Pons (tissue), 1 donor: ENCODE data around the gene PCDHB5.
"Not testable (repeated sequence)": the region's sequence is repeated elsewhere in the genome, so short reads cannot be mapped to it uniquely, and the experiment has no call there.

Experiments used
- DNase-seq: peaks from one replicate; pipeline ENCODE4 v3.0.0-alpha.2; 2016; ENCODE audit warnings: low spot score

Gene PCDHB5

GRCh38 chr5:141135030-141135717, at the start of gene PCDHB5:
Gene PCDHB5 (plus strand): TSS chr5:141135206. CDS start chr5:141135435, 229 bp downstream.
- peak; percentile 38 for DNase-seq

- DNase-seq, result peak; percentile 15
Observed at GRCh38 chr5:141094481-141095262, 40.3 kb upstream of the PCDHB5 start, which contains the start of gene PCDHB2. Gene PCDHB2 (plus strand): TSS chr5:141094615. CDS start chr5:141094791, 176 bp downstream.

DNA sequence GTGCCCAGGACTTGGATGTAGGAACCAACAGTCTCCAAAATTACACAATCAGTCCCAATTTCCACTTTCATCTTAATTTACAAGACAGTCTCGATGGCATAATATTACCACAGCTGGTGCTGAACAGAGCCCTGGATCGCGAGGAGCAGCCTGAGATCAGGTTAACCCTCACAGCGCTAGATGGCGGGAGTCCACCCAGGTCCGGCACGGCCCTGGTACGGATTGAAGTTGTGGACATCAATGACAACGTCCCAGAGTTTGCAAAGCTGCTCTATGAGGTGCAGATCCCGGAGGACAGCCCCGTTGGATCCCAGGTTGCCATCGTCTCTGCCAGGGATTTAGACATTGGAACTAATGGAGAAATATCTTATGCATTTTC, 39.8 kb upstream of the PCDHB5 start:
- no peak for DNase-seq

DNA sequence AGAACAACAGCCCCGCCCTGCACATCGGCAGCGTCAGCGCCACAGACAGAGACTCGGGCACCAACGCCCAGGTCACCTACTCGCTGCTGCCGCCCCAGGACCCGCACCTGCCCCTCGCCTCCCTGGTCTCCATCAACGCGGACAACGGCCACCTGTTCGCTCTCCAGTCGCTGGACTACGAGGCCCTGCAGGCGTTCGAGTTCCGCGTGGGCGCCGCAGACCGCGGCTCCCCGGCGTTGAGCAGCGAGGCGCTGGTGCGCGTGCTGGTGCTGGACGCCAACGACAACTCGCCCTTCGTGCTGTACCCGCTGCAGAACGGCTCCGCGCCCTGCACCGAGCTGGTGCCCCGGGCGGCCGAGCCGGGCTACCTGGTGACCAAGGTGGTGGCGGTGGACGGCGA, 38.8 kb upstream of the PCDHB5 start:
- DNase-seq, result not testable (repeated sequence)

DNA sequence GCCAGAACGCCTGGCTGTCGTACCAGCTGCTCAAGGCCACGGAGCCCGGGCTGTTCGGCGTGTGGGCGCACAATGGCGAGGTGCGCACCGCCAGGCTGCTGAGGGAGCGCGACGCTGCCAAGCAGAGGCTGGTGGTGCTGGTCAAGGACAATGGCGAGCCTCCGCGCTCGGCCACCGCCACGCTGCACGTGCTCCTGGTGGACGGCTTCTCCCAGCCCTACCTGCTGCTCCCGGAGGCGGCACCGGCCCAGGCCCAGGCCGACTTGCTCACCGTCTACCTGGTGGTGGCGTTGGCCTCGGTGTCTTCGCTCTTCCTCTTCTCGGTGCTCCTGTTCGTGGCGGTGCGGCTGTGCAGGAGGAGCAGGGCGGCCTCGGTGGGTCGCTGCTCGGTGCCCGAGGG, 38.4 kb upstream of the PCDHB5 start:
- not testable (repeated sequence) for DNase-seq

DNA sequence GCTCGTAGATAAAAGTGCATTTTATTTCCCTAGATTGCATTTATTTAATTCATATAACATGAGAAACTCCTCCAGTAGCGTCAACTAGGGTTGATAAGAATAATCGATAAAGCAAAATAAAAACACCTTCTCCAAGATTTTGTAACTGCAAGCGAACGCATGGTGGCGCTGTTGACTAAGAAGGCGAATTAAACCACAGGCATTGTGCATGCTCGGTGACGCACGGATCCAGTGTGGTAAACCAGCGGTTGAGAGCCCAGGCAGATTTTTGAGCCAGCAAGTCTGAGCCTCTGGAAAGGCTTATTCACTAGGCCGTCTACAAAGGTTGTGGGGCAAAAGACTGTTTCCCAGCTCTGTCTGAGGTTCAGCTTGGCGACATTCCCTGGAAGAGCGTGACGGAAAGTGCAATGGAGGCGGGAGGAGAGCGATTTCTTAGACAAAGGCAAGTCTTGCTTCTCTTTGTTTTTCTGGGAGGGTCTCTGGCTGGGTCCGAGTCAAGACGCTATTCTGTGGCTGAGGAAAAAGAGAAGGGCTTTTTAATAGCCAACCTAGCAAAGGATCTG, 34.7 kb upstream of the PCDHB5 start, which contains the start of gene PCDHB3:
PCDHB3 (plus strand) TSS at position 231 of the 563 bp plus-strand sequence; CDS start at position 408, 177 bp downstream.
- DNase-seq, result peak; percentile 7

GRCh38 chr5:141101059-141101458, 33.9 kb upstream of the PCDHB5 start:
- DNase-seq, result no peak

- DNase-seq, result not testable (repeated sequence)
Observed at GRCh38 chr5:141102070-141102469, 32.9 kb upstream of the PCDHB5 start.

DNA sequence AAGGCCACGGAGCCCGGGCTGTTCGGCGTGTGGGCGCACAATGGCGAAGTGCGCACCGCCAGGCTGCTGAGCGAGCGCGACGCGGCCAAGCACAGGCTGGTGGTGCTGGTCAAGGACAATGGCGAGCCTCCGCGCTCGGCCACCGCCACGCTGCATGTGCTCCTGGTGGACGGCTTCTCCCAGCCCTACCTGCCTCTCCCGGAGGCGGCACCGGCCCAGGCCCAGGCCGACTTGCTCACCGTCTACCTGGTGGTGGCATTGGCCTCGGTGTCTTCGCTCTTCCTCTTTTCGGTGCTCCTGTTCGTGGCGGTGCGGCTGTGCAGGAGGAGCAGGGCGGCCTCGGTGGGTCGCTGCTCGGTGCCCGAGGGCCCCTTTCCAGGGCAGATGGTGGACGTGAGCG, 32.5 kb upstream of the PCDHB5 start:
- DNase-seq, result not testable (repeated sequence)

GRCh38 chr5:141105350-141105749, 29.7 kb upstream of the PCDHB5 start:
- DNase-seq, result no peak

- no peak for DNase-seq
Observed at GRCh38 chr5:141119250-141119649, 15.8 kb upstream of the PCDHB5 start.

- DNase-seq, result peak; percentile 46
Observed at GRCh38 chr5:141121563-141121962, 13.4 kb upstream of the PCDHB5 start, which contains the start of gene PCDHB4. Gene PCDHB4 (plus strand): TSS chr5:141121818. CDS start chr5:141121999, 181 bp downstream.

- DNase-seq, result no peak
Observed at GRCh38 chr5:141121985-141122384, 13.0 kb upstream of the PCDHB5 start.

DNA sequence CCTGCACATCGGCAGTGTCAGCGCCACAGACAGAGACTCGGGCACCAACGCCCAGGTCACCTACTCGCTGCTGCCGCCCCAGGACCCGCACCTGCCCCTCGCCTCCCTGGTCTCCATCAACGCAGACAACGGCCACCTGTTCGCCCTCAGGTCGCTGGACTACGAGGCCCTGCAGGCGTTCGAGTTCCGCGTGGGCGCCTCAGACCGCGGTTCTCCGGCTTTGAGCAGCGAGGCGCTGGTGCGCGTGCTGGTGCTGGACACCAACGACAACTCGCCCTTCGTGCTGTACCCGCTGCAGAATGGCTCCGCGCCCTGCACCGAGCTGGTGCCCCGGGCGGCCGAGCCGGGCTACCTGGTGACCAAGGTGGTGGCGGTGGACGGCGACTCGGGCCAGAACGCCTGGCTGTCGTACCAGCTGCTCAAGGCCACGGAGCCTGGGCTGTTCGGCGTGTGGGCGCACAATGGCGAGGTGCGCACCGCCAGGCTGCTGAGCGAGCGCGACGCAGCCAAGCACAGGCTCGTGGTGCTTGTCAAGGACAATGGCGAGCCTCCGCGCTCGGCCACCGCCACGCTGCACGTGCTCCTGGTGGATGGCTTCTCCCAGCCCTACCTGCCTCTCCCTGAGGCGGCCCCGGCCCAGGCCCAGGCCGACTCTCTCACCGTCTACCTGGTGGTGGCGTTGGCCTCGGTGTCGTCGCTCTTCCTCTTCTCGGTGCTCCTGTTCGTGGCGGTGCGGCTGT, 11.4 kb upstream of the PCDHB5 start:
- not testable (repeated sequence) for DNase-seq

- DNase-seq, result no peak
Observed at GRCh38 chr5:141127305-141127704, 7.7 kb upstream of the PCDHB5 start.

DNA sequence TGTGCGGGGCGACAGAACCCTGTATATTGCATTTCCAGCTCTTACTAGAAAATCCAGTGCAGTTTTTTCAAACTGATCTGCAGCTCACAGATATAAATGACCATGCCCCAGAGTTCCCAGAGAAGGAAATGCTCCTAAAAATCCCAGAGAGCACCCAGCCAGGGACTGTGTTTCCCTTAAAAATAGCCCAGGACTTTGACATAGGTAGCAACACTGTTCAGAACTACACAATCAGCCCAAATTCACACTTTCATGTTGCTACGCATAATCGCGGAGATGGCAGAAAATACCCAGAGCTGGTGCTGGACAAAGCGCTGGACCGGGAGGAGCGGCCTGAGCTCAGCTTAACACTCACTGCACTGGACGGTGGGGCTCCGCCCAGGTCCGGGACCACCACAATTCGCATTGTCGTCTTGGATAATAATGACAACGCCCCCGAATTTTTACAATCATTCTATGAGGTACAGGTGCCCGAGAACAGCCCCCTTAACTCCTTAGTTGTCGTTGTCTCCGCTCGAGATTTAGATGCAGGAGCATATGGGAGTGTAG, 786 bp downstream of the PCDHB5 start:
- DNase-seq, result no peak

DNA sequence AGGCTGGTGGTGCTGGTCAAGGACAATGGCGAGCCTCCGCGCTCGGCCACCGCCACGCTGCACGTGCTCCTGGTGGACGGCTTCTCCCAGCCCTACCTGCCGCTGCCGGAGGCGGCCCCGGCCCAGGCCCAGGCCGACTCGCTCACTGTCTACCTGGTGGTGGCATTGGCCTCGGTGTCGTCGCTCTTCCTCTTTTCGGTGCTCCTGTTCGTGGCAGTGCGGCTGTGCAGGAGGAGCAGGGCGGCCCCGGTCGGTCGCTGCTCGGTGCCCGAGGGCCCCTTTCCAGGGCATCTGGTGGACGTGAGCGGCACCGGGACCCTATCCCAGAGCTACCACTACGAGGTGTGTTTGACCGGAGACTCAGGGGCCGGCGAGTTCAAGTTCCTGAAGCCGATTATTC, 2.3 kb downstream of the PCDHB5 start:
- not testable (repeated sequence) for DNase-seq

GRCh38 chr5:141149812-141150211, 14.8 kb downstream of the PCDHB5 start, which contains the start of gene PCDHB6:
Gene PCDHB6 (plus strand): TSS chr5:141150057. CDS start chr5:141150258, 201 bp downstream.
- DNase-seq, result no peak

DNA sequence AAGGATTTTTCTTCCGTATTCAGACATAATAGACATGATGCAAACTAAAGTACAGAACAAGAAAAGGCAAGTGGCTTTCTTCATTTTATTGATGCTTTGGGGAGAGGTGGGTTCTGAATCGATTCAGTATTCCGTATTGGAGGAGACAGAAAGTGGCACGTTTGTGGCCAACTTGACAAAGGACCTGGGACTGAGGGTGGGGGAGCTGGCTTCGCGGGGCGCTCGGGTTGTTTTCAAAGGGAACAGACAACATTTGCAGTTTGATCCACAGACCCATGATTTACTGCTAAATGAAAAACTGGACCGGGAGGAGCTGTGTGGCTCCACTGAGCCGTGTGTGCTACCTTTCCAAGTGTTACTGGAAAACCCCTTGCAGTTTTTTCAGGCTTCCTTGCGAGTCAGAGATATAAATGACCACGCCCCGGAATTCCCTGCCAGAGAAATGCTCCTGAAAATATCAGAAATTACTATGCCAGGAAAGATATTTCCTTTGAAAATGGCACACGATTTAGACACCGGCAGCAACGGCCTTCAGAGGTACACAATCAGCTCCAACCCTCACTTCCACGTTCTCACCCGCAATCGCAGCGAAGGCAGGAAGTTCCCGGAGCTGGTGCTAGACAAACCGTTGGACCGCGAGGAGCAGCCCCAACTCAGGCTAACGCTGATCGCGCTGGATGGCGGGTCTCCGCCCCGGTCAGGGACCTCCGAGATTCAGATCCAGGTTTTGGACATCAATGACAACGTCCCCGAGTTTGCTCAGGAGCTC, 15.4 kb downstream of the PCDHB5 start:
- no peak for DNase-seq

DNA sequence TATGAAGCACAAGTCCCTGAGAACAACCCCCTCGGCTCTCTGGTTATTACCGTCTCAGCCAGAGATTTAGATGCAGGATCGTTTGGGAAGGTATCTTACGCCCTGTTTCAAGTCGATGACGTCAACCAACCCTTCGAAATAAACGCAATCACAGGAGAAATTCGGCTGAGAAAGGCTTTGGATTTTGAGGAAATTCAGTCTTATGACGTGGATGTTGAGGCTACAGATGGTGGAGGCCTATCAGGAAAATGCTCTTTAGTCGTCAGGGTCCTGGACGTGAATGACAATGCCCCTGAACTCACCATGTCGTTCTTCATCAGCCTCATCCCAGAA, 16.0 kb downstream of the PCDHB5 start:
- no peak for DNase-seq

GRCh38 chr5:141151632-141152031, 16.6 kb downstream of the PCDHB5 start:
- DNase-seq, result not testable (repeated sequence)
